ENCODE measurements around the gene MROH9. TPM values are rescaled to one million over a fixed set of nuclear protein-coding genes. Genes with fewer than 3 reads are reported as not detected.

The MROH9 gene
- total and polyA plus RNA-seq, 7 donors: not detected

- no peak for DNase-seq
These were observed 120.8 kb downstream of the MROH9 start for GRCh38 chr1:171055966-171056643.

GRCh38 chr1:171061425-171062143 is 126.2 kb downstream of the MROH9 start:
- WGBS, 3 donors: 73 to 75% (median 75%) methylated on average over 2 of the region's 2 CpGs
- intact Hi-C loops (cut with DNase I): no loop called here

More at GRCh38 chr1:171055966-171056643, 120.8 kb downstream of the MROH9 start:
- WGBS, 3 donors: 71 to 76% (median 72%) methylated on average over 3 of the region's 3 CpGs
- no peak for TF ChIP-seq CTCF (IDR thresholded peaks at IDR 0.05)
- ATAC-seq: no peak
- H3K9me3 ChIP-seq: peaks cover 5% of the 10 kb centered on the region
- no peaks in the 10 kb centered on the region for H3K36me3 ChIP-seq (ENCODE audit: insufficient read depth in 1 of 2, low read depth in 1 of 2)
- no peak overlapping the region for H3K4me3 ChIP-seq
- intact Hi-C loops (cut with DNase I): no loop called here
- H3K27ac ChIP-seq: no peak overlapping the region
- H3K27me3 ChIP-seq (ENCODE audit: insufficient read depth in 3 of 3, low read length in 2 of 3): no peaks in the 10 kb centered on the region
- no peaks in the 10 kb centered on the region for H3K4me1 ChIP-seq

GRCh38 chr1:171062902-171063301 is 127.6 kb downstream of the MROH9 start:
- Histone ChIP-seq H3K27me3 (ENCODE audit: insufficient read depth in 3 of 3, low read length in 2 of 3) (no peaks in the 10 kb centered on the region), H3K27ac (no peak overlapping the region), H3K4me1 (no peaks in the 10 kb centered on the region), H3K4me3 (no peak overlapping the region), H3K9me3 (no peaks in the 10 kb centered on the region), H3K36me3 (ENCODE audit: insufficient read depth in 1 of 2, low read depth in 1 of 2) (no peaks in the 10 kb centered on the region)
- TF ChIP-seq CTCF (IDR thresholded peaks at IDR 0.05): no peak
- ATAC-seq (no peak), DNase-seq (no peak)
- 87 to 90% (median 90%) methylated on average over 4 of the region's 4 CpGs for WGBS, 3 donors
- intact Hi-C loops (cut with DNase I): no loop called here

More at GRCh38 chr1:171061425-171062143, 126.2 kb downstream of the MROH9 start:
- Histone ChIP-seq H3K36me3 (ENCODE audit: insufficient read depth in 1 of 2, low read depth in 1 of 2) (no peaks in the 10 kb centered on the region), H3K27ac (no peak overlapping the region), H3K4me3 (no peak overlapping the region), H3K4me1 (no peaks in the 10 kb centered on the region), H3K9me3 (no peaks in the 10 kb centered on the region), H3K27me3 (ENCODE audit: insufficient read depth in 3 of 3, low read length in 2 of 3) (no peaks in the 10 kb centered on the region)
- no peak for ATAC-seq
- no peak for TF ChIP-seq CTCF (IDR thresholded peaks at IDR 0.05)
- no peak for DNase-seq

- Histone ChIP-seq H3K4me3 (no peak overlapping the region), H3K4me1 (no peaks in the 10 kb centered on the region), H3K9me3 (no peaks in the 10 kb centered on the region), H3K27me3 (ENCODE audit: insufficient read depth in 3 of 3, low read length in 2 of 3) (no peaks in the 10 kb centered on the region), H3K36me3 (ENCODE audit: insufficient read depth in 1 of 2, low read depth in 1 of 2) (no peaks in the 10 kb centered on the region), H3K27ac (no peak overlapping the region)
- TF ChIP-seq CTCF (IDR thresholded peaks at IDR 0.05): no peak
- DNase-seq: no peak
- intact Hi-C loops (cut with DNase I): no loop called here
- ATAC-seq: no peak
- WGBS, 3 donors: 60 to 79% (median 70%) methylated on average over 3 of the region's 3 CpGs
These were observed 139.7 kb downstream of the MROH9 start for GRCh38 chr1:171075041-171075440.
